Liver (tissue), 9 donors: ENCODE measurements around the gene RARG. TPM values are rescaled to one million over a fixed set of nuclear protein-coding genes. Genes with fewer than 3 reads are reported as not detected.

Experiments used
- DNase-seq: peaks from one replicate; pipeline ENCODE4 v3.0.0-alpha.2; 2017; ENCODE audit warnings: low spot score
- H3K27ac ChIP-seq, 2 donors: one replicate each; pipeline ENCODE4 v1.7.0; 2013; ENCODE audit warnings: inconsistent platforms in 2 of 2, low read length in 2 of 2, control low read depth in 1 of 2, low read depth in 1 of 2, mild to moderate bottlenecking in 1 of 2
- H3K27me3 ChIP-seq, 4 donors: one replicate each; pipeline versions ENCODE4 v1.6.1 to v1.7.0; 2013; ENCODE audit warnings: low read length in 3 of 4, inconsistent platforms in 1 of 4, mild to moderate bottlenecking in 1 of 4, moderate library complexity in 1 of 4; ENCODE audit not compliant: control insufficient read depth in 4 of 4, insufficient read depth in 4 of 4
- H3K36me3 ChIP-seq, 4 donors: one replicate each; pipeline versions ENCODE4 v1.6.1 to v1.7.0; 2013; ENCODE audit warnings: low read length in 3 of 4, mild to moderate bottlenecking in 3 of 4, low read depth in 1 of 4, moderate library complexity in 1 of 4; ENCODE audit not compliant: control insufficient read depth in 4 of 4, insufficient read depth in 3 of 4
- H3K4me1 ChIP-seq, 4 donors: one replicate each; pipeline versions ENCODE4 v1.6.1 to v1.7.0; 2013; ENCODE audit warnings: low read length in 3 of 4, mild to moderate bottlenecking in 3 of 4, moderate library complexity in 1 of 4; ENCODE audit not compliant: control insufficient read depth in 4 of 4, insufficient read depth in 4 of 4
- H3K4me3 ChIP-seq, 3 donors: one replicate each; pipeline versions ENCODE4 v1.6.1 to v1.7.0; 2013; ENCODE audit warnings: low read length in 3 of 3, control low read depth in 1 of 3, low read depth in 1 of 3, mild to moderate bottlenecking in 1 of 3
- H3K9ac ChIP-seq, 2 donors: one replicate each; pipeline ENCODE4 v1.7.0; 2013; ENCODE audit warnings: low read length in 2 of 2, mild to moderate bottlenecking in 2 of 2, moderate library complexity in 2 of 2, control low read depth in 1 of 2, low read depth in 1 of 2
- H3K9me3 ChIP-seq, 4 donors: one replicate each; pipeline versions ENCODE4 v1.6.1 to v1.7.0; 2013; ENCODE audit warnings: low read length in 3 of 4; ENCODE audit not compliant: control insufficient read depth in 4 of 4
- ATF3 ChIP-seq: IDR thresholded peaks from 2 replicates; pipeline ENCODE4 v1.6.1; 2016; ENCODE audit warnings: antibody characterized with exemption
- CTCF ChIP-seq: fragments of 150-350 bp; IDR thresholded peaks from 2 replicates; pipeline ENCODE4 v1.5.1; 2017; ENCODE audit warnings: improper control_type of control experiment, low read depth, low read length; ENCODE audit not compliant: missing input control
- EGR1 ChIP-seq, 2 donors: IDR thresholded peaks; 2 replicates each; pipeline ENCODE4 v1.6.1; 2016 to 2018; ENCODE audit warnings: antibody characterized with exemption in 2 of 2, low read depth in 2 of 2
- FOXA1 ChIP-seq: IDR thresholded peaks from 2 replicates; pipeline ENCODE4 v1.6.1; 2016; ENCODE audit warnings: antibody characterized with exemption
- FOXA2 ChIP-seq: IDR thresholded peaks from 2 replicates; pipeline ENCODE4 v1.6.1; 2016; ENCODE audit warnings: antibody characterized with exemption
- GABPA ChIP-seq, 2 donors: IDR thresholded peaks in 1 of 2; conservative IDR thresholded peaks in 1 of 2; 2 replicates each; pipeline ENCODE4 v1.6.1; 2016; ENCODE audit warnings: antibody characterized with exemption in 2 of 2, mild to moderate bottlenecking in 1 of 2, moderate library complexity in 1 of 2
- HNF4A ChIP-seq, 2 donors: conservative IDR thresholded peaks; 2 replicates each; pipeline ENCODE4 v1.6.1; 2016; ENCODE audit warnings: antibody characterized with exemption in 2 of 2, mild to moderate bottlenecking in 2 of 2
- HNF4G ChIP-seq: IDR thresholded peaks from 2 replicates; pipeline ENCODE4 v1.6.1; 2016; ENCODE audit warnings: antibody characterized with exemption
- JUND ChIP-seq, 2 donors: IDR thresholded peaks; 2 replicates each; pipeline ENCODE4 v1.6.1; 2016; ENCODE audit warnings: antibody characterized with exemption in 2 of 2
- MAX ChIP-seq: IDR thresholded peaks from 2 replicates; pipeline ENCODE4 v1.6.1; 2016; ENCODE audit warnings: antibody characterized with exemption
- NR2F2 ChIP-seq: IDR thresholded peaks from 2 replicates; pipeline ENCODE4 v1.6.1; 2016; ENCODE audit warnings: antibody characterized with exemption
- RAD21 ChIP-seq, 2 donors: IDR thresholded peaks; 2 replicates each; pipeline ENCODE4 v1.6.1; 2016; ENCODE audit warnings: antibody characterized with exemption in 2 of 2, mild to moderate bottlenecking in 2 of 2
- REST ChIP-seq: IDR thresholded peaks from 2 replicates; pipeline ENCODE4 v1.6.1; 2016; ENCODE audit warnings: antibody characterized with exemption, mild to moderate bottlenecking
- RXRA ChIP-seq, 2 donors: IDR thresholded peaks; 2 replicates each; pipeline ENCODE4 v1.6.1; 2017 to 2018; ENCODE audit warnings: antibody characterized with exemption in 2 of 2, mild to moderate bottlenecking in 1 of 2
- SP1 ChIP-seq: IDR thresholded peaks from 2 replicates; pipeline ENCODE4 v1.6.1; 2018; ENCODE audit warnings: antibody characterized with exemption, mild to moderate bottlenecking
- TAF1 ChIP-seq: conservative IDR thresholded peaks from 2 replicates; pipeline ENCODE4 v1.6.1; 2016; ENCODE audit warnings: antibody characterized with exemption, mild to moderate bottlenecking
- YY1 ChIP-seq: IDR thresholded peaks from 2 replicates; pipeline ENCODE4 v1.6.1; 2016; ENCODE audit warnings: antibody characterized with exemption, mild to moderate bottlenecking
- ZBTB33 ChIP-seq: IDR thresholded peaks from 2 replicates; pipeline ENCODE4 v1.6.1; 2016; ENCODE audit warnings: antibody characterized with exemption
- WGBS: extraction: QIAGEN DNeasy Blood & Tissue Kit; methylation state at CpG from one replicate; pipeline ENCODE4 v1.1.7; 2013; 5-methylcytosine and 5-hydroxymethylcytosine counted together
- polyA plus RNA-seq, 2 donors: library from polyadenylated mRNA; stranded (reverse) in 1 of 2; unstranded in 1 of 2; fragments of 200-250 nt in 1 of 2; fragments of >200 nt in 1 of 2; fragmentation: Nextera tagmentation in 1 of 2; extraction: Ambion mirVana in 1 of 2; gene quantifications; one replicate each; pipeline versions ENCODE4 v1.2.1 to v1.2.3, GENCODE V29; 2013 to 2015
- total RNA-seq, 2 donors: library from RNA; depleted of rRNA; stranded (reverse); fragments of >200 nt; gene quantifications; one replicate each; pipeline ENCODE4 v1.2.3, GENCODE V29; 2014
- donor health status: healthy.
- donor health status: healthy.
- donor health status: healthy.
- donor health status: healthy.
- donor health status: healthy.

The RARG gene
- total and polyA plus RNA-seq, 4 donors: 1.7 to 3.1 (median 2.7) TPM

GRCh38 chr12:53174881-53175491 is 57.0 kb downstream of the RARG start:
- no peak for DNase-seq
- Histone ChIP-seq H3K4me1 (peaks cover 20 to 62% (median 54%) of the 10 kb centered on the region in 4 donors), H3K36me3 (no peaks in the 10 kb centered on the region), H3K9me3 (no peaks in the 10 kb centered on the region), H3K27me3 (no peaks in the 10 kb centered on the region), H3K27ac (peak overlapping the region; percentile 53 to 78), H3K4me3 (no peak overlapping the region), H3K9ac (no peak overlapping the region)
- WGBS: 36% methylated on average over 4 of the region's 4 CpGs
- peak; percentile 86 for TF ChIP-seq MAX
- peak; percentile 91 for TF ChIP-seq YY1
- peak; percentile 97 to 99 for TF ChIP-seq RXRA (IDR thresholded peaks at IDR 0.05)
- peak; percentile 92 for TF ChIP-seq ZBTB33
- peak; percentile 88 for TF ChIP-seq FOXA2
- peak; percentile 71 to 80 for TF ChIP-seq RAD21 (IDR thresholded peaks at IDR 0.05)
- peak; percentile 79 for TF ChIP-seq REST
- peak; percentile 72 to 86 for TF ChIP-seq EGR1 (IDR thresholded peaks at IDR 0.05; ENCODE audit: low read depth in 2 of 2)
- peak; percentile 94 for TF ChIP-seq FOXA1
- TF ChIP-seq NR2F2: peak; percentile 89
- peak; percentile 85 to 94 for TF ChIP-seq JUND (IDR thresholded peaks at IDR 0.05)
- TF ChIP-seq SP1: peak; percentile 97
- TF ChIP-seq HNF4A (conservative IDR thresholded peaks at IDR 0.05): peak; percentile 88 to 97
- peak; percentile 81 for TF ChIP-seq ATF3
- peak; percentile 64 for TF ChIP-seq TAF1
- peak; percentile 76 for TF ChIP-seq HNF4G
- peak; percentile 29 to 81 for TF ChIP-seq GABPA (IDR thresholded peaks at IDR 0.05 in 1 of 2, conservative IDR thresholded peaks at IDR 0.05 in 1 of 2)
- TF ChIP-seq CTCF: peak; percentile 45
